ENCODE measurements around the gene COX5B.
"Not testable (repeated sequence)": the region's sequence is repeated elsewhere in the genome, so short reads cannot be mapped to it uniquely, and the experiment has no call there.

COX5B gene

GRCh38 chr2:97675430-97676113 lies 29.7 kb downstream of the COX5B start:
- DNase-seq = no peak

- no peak for DNase-seq
These were observed 30.8 kb downstream of the COX5B start for GRCh38 chr2:97676620-97677019.

- DNase-seq = no peak
These were observed 31.6 kb downstream of the COX5B start for GRCh38 chr2:97677480-97677879.

GRCh38 chr2:97678298-97678697 lies 32.4 kb downstream of the COX5B start:
- DNase-seq = no peak

GRCh38 chr2:97687235-97687634 lies 41.4 kb downstream of the COX5B start:
- DNase-seq = not testable (repeated sequence)

- DNase-seq = no peak
These were observed 42.4 kb downstream of the COX5B start for GRCh38 chr2:97688062-97688827.

- DNase-seq = no peak
These were observed 45.3 kb downstream of the COX5B start for GRCh38 chr2:97691166-97691565.

GRCh38 chr2:97693476-97693875 lies 47.6 kb downstream of the COX5B start:
- DNase-seq = no peak

GRCh38 chr2:97695744-97696143 lies 49.9 kb downstream of the COX5B start:
- no peak for DNase-seq

GRCh38 chr2:97697252-97698235 lies 51.7 kb downstream of the COX5B start:
- DNase-seq = peak; percentile 87 to 92

Data from CD4-positive, alpha-beta T cell treated with Interferon alpha-2 for 1 hour (primary cell).